K562 (cell line): ENCODE data around the gene CEP19.

ENCODE experiments used
- BHLHE40 ChIP-seq: IDR thresholded peaks from 2 replicates; pipeline ENCODE4 v1.6.1; 2011; ENCODE audit warnings: low read length, improper control_type of control experiment
- FIP1L1 ChIP-seq: fragments of 200-400 bp; formaldehyde crosslinking; IDR thresholded peaks from 2 replicates; pipeline ENCODE4 v1.6.1; 2018; ENCODE audit warnings: mild to moderate bottlenecking, low read depth, low read length; ENCODE audit not compliant: poor library complexity, severe bottlenecking
- NELFE ChIP-seq: IDR thresholded peaks from 2 replicates; pipeline ENCODE4 v1.6.1; 2011; ENCODE audit warnings: mild to moderate bottlenecking; ENCODE audit not compliant: insufficient read depth, insufficient read length
- SP1 ChIP-seq: sonication (generic); formaldehyde crosslinking; IDR thresholded peaks from 2 replicates; pipeline ENCODE4 v1.8.1; 2022; ENCODE audit warnings: mild to moderate bottlenecking, missing genetic modification reagents
- XRCC5 ChIP-seq: fragments of 200-400 bp; formaldehyde crosslinking; IDR thresholded peaks from 2 replicates; pipeline ENCODE4 v1.6.1; 2017; ENCODE audit warnings: low read depth, mild to moderate bottlenecking, low read length
- TF ChIP-seq, protein P1 (sequence below), 3 experiments: IDR thresholded peaks in 2 of 3; conservative IDR thresholded peaks in 1 of 3; 2 replicates each; pipeline ENCODE4 v1.5.1; 2011 to 2012; ENCODE audit warnings: low read length in 3 of 3, mild to moderate bottlenecking in 3 of 3, control low read depth in 2 of 3, improper control_type of control experiment in 1 of 3, inconsistent platforms in 1 of 3, low read depth in 1 of 3, mixed read lengths in 1 of 3, moderate library complexity in 1 of 3; ENCODE audit not compliant: insufficient read depth in 2 of 3
- TF ChIP-seq, protein P2 (sequence below), 3 experiments: fragments of 200-800 bp in 1 of 3; sonication (Bioruptor generic) in 1 of 3; sonication (generic) in 1 of 3; formaldehyde crosslinking in 1 of 3; IDR thresholded peaks; 2 replicates each; pipeline versions ENCODE4 v1.6.1 to v1.8.0; 2016 to 2022; ENCODE audit warnings: mild to moderate bottlenecking in 2 of 3, missing compliant biosample characterization in 2 of 3, missing genetic modification characterization in 2 of 3, missing genetic modification reagents in 1 of 3
- TF ChIP-seq, protein P3 (sequence below): fragments of 250-450 bp; sonication (Bioruptor Pico); IDR thresholded peaks from 2 replicates; pipeline ENCODE4 v1.8.0; 2022; ENCODE audit warnings: inconsistent platforms, mild to moderate bottlenecking, moderate library complexity, borderline replicate concordance
- TF ChIP-seq, protein P4 (sequence below), 2 experiments: fragments of 450-650 bp in 1 of 2; sonication (generic) in 1 of 2; formaldehyde crosslinking; conservative IDR thresholded peaks; 2 replicates each; pipeline versions ENCODE4 v1.4.0 to v1.8.1; 2020 to 2022; ENCODE audit warnings: mild to moderate bottlenecking in 1 of 2, missing genetic modification reagents in 1 of 2

DNA sequence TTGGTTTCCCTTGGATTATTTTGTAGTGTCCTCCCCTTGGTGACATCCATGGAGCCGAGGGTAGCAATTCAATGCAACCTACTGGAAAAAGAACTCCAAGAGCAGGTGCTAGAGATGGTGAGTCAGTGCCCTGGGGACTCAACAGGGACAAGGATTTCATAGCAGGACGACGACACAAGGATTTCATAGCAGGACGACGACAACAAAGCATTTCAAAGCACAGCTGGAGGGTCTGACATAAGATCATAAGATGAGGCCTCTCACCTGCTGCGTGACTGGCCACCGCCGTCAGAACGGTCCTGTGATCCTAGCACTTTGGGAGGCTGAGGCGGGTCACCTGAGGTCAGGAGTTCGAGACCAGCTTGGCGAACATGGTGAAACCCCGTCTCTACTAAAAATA lies 50.0 kb downstream of the CEP19 start:
- TF ChIP-seq BHLHE40, result no peak
- TF ChIP-seq, protein P1, sequence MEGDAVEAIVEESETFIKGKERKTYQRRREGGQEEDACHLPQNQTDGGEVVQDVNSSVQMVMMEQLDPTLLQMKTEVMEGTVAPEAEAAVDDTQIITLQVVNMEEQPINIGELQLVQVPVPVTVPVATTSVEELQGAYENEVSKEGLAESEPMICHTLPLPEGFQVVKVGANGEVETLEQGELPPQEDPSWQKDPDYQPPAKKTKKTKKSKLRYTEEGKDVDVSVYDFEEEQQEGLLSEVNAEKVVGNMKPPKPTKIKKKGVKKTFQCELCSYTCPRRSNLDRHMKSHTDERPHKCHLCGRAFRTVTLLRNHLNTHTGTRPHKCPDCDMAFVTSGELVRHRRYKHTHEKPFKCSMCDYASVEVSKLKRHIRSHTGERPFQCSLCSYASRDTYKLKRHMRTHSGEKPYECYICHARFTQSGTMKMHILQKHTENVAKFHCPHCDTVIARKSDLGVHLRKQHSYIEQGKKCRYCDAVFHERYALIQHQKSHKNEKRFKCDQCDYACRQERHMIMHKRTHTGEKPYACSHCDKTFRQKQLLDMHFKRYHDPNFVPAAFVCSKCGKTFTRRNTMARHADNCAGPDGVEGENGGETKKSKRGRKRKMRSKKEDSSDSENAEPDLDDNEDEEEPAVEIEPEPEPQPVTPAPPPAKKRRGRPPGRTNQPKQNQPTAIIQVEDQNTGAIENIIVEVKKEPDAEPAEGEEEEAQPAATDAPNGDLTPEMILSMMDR (IDR thresholded peaks at IDR 0.05 in 2 of 3, conservative IDR thresholded peaks at IDR 0.05 in 1 of 3; ENCODE audit: insufficient read depth in 2 of 3, low read depth in 1 of 3, low read length in 3 of 3), result no peak
- TF ChIP-seq XRCC5, result no peak
- no peak for TF ChIP-seq NELFE
- no peak for TF ChIP-seq FIP1L1
- no peak for TF ChIP-seq SP1 (CRISPR knock-in tag)
- TF ChIP-seq, protein P2, sequence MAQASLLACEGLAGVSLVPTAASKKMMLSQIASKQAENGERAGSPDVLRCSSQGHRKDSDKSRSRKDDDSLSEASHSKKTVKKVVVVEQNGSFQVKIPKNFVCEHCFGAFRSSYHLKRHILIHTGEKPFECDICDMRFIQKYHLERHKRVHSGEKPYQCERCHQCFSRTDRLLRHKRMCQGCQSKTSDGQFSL (CRISPR knock-in tag; IDR thresholded peaks at IDR 0.05), result no peak
- TF ChIP-seq, protein P2 (tag; IDR thresholded peaks at IDR 0.05), result no peak
- TF ChIP-seq, protein P3, sequence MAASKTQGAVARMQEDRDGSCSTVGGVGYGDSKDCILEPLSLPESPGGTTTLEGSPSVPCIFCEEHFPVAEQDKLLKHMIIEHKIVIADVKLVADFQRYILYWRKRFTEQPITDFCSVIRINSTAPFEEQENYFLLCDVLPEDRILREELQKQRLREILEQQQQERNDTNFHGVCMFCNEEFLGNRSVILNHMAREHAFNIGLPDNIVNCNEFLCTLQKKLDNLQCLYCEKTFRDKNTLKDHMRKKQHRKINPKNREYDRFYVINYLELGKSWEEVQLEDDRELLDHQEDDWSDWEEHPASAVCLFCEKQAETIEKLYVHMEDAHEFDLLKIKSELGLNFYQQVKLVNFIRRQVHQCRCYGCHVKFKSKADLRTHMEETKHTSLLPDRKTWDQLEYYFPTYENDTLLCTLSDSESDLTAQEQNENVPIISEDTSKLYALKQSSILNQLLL (CRISPR knock-in tag), result no peak
- TF ChIP-seq, protein P4, sequence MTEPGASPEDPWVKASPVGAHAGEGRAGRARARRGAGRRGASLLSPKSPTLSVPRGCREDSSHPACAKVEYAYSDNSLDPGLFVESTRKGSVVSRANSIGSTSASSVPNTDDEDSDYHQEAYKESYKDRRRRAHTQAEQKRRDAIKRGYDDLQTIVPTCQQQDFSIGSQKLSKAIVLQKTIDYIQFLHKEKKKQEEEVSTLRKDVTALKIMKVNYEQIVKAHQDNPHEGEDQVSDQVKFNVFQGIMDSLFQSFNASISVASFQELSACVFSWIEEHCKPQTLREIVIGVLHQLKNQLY (CRISPR knock-in tag; conservative IDR thresholded peaks at IDR 0.05), result no peak
